K562 (cell line): ENCODE measurements around the gene ZFPM1. TPM values are rescaled to one million over a fixed set of nuclear protein-coding genes. Genes with fewer than 3 reads are reported as not detected.

Experiments
- ATAC-seq: fragments of 200-7000 bp; cut with Tn5 transposase; 3 replicates; pipeline ENCODE4 v1.9.1; 2020; ENCODE audit warnings: moderate library complexity
- BruUV-seq: library from RNA; stranded (reverse); fragments of 400-500 nt; replicated peaks from 2 replicates; lab custom pipeline; 2021; lab: Mats Ljungman, UMichigan
- CTCF ChIA-PET: fragments of 300-600 bp; formaldehyde crosslinking; extraction: SDS; loops from one replicate; lab custom pipeline; 2021; ENCODE audit warnings: low intra/inter-chr PET ratio; lab: Yijun Ruan, JAX
- POLR2A ChIA-PET: fragments of 300-600, 350-650 bp; sonication (Branson Sonifier 250); formaldehyde crosslinking; extraction: SDS; loops from one replicate; lab custom pipeline; 2021; ENCODE audit warnings: antibody characterized with exemption, inconsistent platforms; lab: Yijun Ruan, JAX
- DNase-seq, 4 experiments: peaks; one replicate each; pipeline versions ENCODE4 v3.0.0 to v3.0.0-alpha.2; 2011 to 2018; ENCODE audit warnings: low spot score in 3 of 4, mixed read lengths in 3 of 4; ENCODE audit errors: extremely low read depth in 1 of 4
- FAIRE-seq: peaks from 2 replicates; lab custom pipeline; 2011; peaks lifted over from hg19 to GRCh38; lab: Jason Lieb, UNC
- H2AFZ ChIP-seq: 2 replicates; pipeline ENCODE4 v1.6.0; 2011; ENCODE audit warnings: low read depth, low read length, control low read depth, inconsistent platforms
- H3K27ac ChIP-seq: fragments of 200-600 bp; 3 replicates; pipeline ENCODE4 v1.8.0; 2011; ENCODE audit warnings: low read depth, mild to moderate bottlenecking, control low read depth, inconsistent platforms, low read length, moderate library complexity, mixed read lengths; ENCODE audit errors: extremely low read depth
- H3K27me3 ChIP-seq, 2 experiments: fragments of 300-600 bp in 1 of 2; 2 replicates in 1 of 2; 3 replicates in 1 of 2; pipeline versions ENCODE4 v1.6.0 to v1.8.0; 2011; ENCODE audit warnings: inconsistent platforms in 2 of 2, low read length in 2 of 2, mild to moderate bottlenecking in 1 of 2, mixed read lengths in 1 of 2, moderate library complexity in 1 of 2; ENCODE audit not compliant: control insufficient read depth in 2 of 2, insufficient read depth in 2 of 2
- H3K36me3 ChIP-seq: fragments of 300-600 bp; 3 replicates; pipeline ENCODE4 v1.8.0; 2011; ENCODE audit warnings: mild to moderate bottlenecking, low read length, inconsistent platforms; ENCODE audit not compliant: control insufficient read depth, insufficient read depth
- H3K4me1 ChIP-seq, 2 experiments: fragments of 200-600 bp in 1 of 2; replicated peaks in 1 of 2; 2 replicates in 1 of 2; 3 replicates in 1 of 2; pipeline versions ENCODE4 v1.5.1 to v1.8.0; 2011; ENCODE audit warnings: inconsistent platforms in 2 of 2, low read length in 2 of 2, mild to moderate bottlenecking in 1 of 2, mixed read lengths in 1 of 2, moderate library complexity in 1 of 2; ENCODE audit not compliant: control insufficient read depth in 2 of 2, insufficient read depth in 2 of 2
- H3K4me2 ChIP-seq: 2 replicates; pipeline ENCODE4 v1.6.1; 2011; ENCODE audit warnings: low read length, control low read depth, inconsistent platforms, mixed read lengths; ENCODE audit not compliant: insufficient read depth
- H3K4me3 ChIP-seq: fragments of 200-600 bp; sonication (generic), shearing (Covaris generic); 2 replicates; pipeline ENCODE4 v1.5.1; 2016; ENCODE audit warnings: control low read depth, inconsistent platforms
- H3K79me2 ChIP-seq: fragments of 200-600 bp; 3 replicates; pipeline ENCODE4 v1.8.0; 2011; ENCODE audit warnings: low read length, inconsistent platforms; ENCODE audit not compliant: control insufficient read depth, insufficient read depth
- H3K9ac ChIP-seq, 2 experiments: 2 replicates each; pipeline versions ENCODE4 v1.6.0 to v1.6.1; 2011; ENCODE audit warnings: low read depth in 2 of 2, low read length in 2 of 2, control low read depth in 1 of 2, inconsistent platforms in 1 of 2, mild to moderate bottlenecking in 1 of 2, mixed read lengths in 1 of 2; ENCODE audit not compliant: insufficient read depth in 1 of 2
- H3K9me1 ChIP-seq: one replicate; pipeline ENCODE4 v1.6.0; 2011; ENCODE audit warnings: inconsistent platforms, mild to moderate bottlenecking, low read length, moderate library complexity; ENCODE audit not compliant: control insufficient read depth, insufficient read depth
- H3K9me3 ChIP-seq: replicated peaks from 2 replicates; pipeline ENCODE4 v1.5.1; 2011; ENCODE audit warnings: low read depth, low read length, inconsistent platforms; ENCODE audit not compliant: control insufficient read depth, insufficient read depth
- H4K20me1 ChIP-seq: replicated peaks from 2 replicates; pipeline ENCODE4 v1.6.1; 2011; ENCODE audit warnings: low read length, inconsistent platforms, mixed read lengths; ENCODE audit not compliant: control insufficient read depth, insufficient read depth
- POLR2H ChIP-seq: IDR thresholded peaks from 2 replicates; pipeline ENCODE4 v1.6.1; 2016; ENCODE audit warnings: missing genetic modification characterization, low read depth, mild to moderate bottlenecking, control low read depth, missing compliant biosample characterization, moderate library complexity
- PYGO2 ChIP-seq: fragments of 450-650 bp; IDR thresholded peaks from 2 replicates; pipeline ENCODE4 v1.6.1; 2016; ENCODE audit warnings: mild to moderate bottlenecking, missing genetic modification characterization, moderate library complexity, missing compliant biosample characterization
- ZBTB7A ChIP-seq: IDR thresholded peaks from 2 replicates; pipeline ENCODE4 v1.6.1; 2011; ENCODE audit warnings: low read depth, mild to moderate bottlenecking, low read length, moderate library complexity, borderline replicate concordance; ENCODE audit not compliant: control insufficient read depth
- WGBS: fragments of 100-300 bp; shearing (Covaris generic); methylation state at CpG from one replicate; pipeline ENCODE4 v1.1.6; 2016; ENCODE audit warnings: low coverage, mixed read lengths; ENCODE audit not compliant: insufficient coverage; ENCODE audit errors: missing lambda C conversion rate; 5-methylcytosine and 5-hydroxymethylcytosine counted together
- in situ Hi-C: fragments of 300-500 bp; cut with MboI; formaldehyde crosslinking; loops from 4 replicates; pipeline ENCODE4 v1.15.0; 2018; ENCODE audit warnings: inconsistent platforms, mixed read lengths
- intact Hi-C: fragments of 100-400 bp; cut with micrococcal nuclease; formaldehyde crosslinking; loops from 2 replicates; pipeline ENCODE4 v1.14.2; 2022
- polyA plus RNA-seq, 8 experiments: library from polyadenylated mRNA; depleted of rRNA in 4 of 8; stranded (reverse) in 5 of 8; unstranded in 3 of 8; fragments of >200 nt; fragmentation: Nextera tagmentation in 2 of 8; fragmentation: Illumina TruSeq in 1 of 8; extraction: Ambion mirVana in 2 of 8; extraction: Trizol in 1 of 8; gene quantifications; 2 replicates each; pipeline versions ENCODE4 v1.2.1 to v1.2.3, GENCODE V29; 2011 to 2014; ENCODE audit warnings: inconsistent platforms in 1 of 8, missing spikeins in 1 of 8
- total RNA-seq, 7 experiments: library from RNA; depleted of rRNA in 6 of 7; stranded (reverse); fragments of >200 nt in 6 of 7; fragmentation: Illumina TruSeq in 2 of 7; extraction: Trizol in 2 of 7; gene quantifications; 2 replicates each; pipeline versions ENCODE4 v1.2.1 to v1.2.3, GENCODE V29; 2011 to 2021; ENCODE audit warnings: low replicate concordance in 1 of 7
- TF ChIP-seq, protein P1 (sequence below), 3 experiments: fragments of 200-800 bp in 1 of 3; sonication (Bioruptor generic) in 1 of 3; sonication (generic) in 1 of 3; formaldehyde crosslinking in 1 of 3; IDR thresholded peaks; 2 replicates each; pipeline versions ENCODE4 v1.6.1 to v1.8.0; 2016 to 2022; ENCODE audit warnings: mild to moderate bottlenecking in 2 of 3, missing compliant biosample characterization in 2 of 3, missing genetic modification characterization in 2 of 3, missing genetic modification reagents in 1 of 3

The ZFPM1 gene
- total and polyA plus RNA-seq, 9 of the 15 experiments (the other 6 are each of a cell fraction or from before 2014, with no cell fraction given), result 0.03 to 35.9 (median 1.4) TPM

DNA sequence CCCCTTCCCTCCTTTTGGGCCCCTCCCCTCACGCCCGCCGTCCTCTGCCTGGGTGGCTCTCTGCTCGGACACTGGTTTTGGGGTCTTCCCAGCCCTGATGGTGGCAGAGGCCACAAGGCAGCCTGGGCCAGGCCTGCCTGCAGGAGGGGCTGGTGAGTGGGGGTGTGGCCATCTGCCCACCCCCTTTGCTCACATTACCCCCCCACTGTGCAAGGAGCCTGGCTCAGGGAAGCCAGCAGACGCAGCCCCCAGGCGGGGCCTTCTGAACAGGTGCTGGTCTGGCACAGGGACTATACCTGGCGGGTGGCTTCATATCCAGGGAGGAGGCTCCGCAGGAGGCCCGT lies 10.7 kb upstream of the ZFPM1 start:
- peaks cover 0 to 24% of the 10 kb centered on the region in 2 experiments; a peak in 2 of 5 replicates for H3K27me3 ChIP-seq
- no peaks in the 10 kb centered on the region for H3K36me3 ChIP-seq
- DNase-seq, result no peak
- no peak overlapping the region for H3K4me3 ChIP-seq
- no peak for ATAC-seq
- H3K79me2 ChIP-seq, result no peaks in the 10 kb centered on the region
- TF ChIP-seq POLR2H (tag), result no peak
- no peak for TF ChIP-seq PYGO2
- TF ChIP-seq, protein P1, sequence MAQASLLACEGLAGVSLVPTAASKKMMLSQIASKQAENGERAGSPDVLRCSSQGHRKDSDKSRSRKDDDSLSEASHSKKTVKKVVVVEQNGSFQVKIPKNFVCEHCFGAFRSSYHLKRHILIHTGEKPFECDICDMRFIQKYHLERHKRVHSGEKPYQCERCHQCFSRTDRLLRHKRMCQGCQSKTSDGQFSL (CRISPR knock-in tag; IDR thresholded peaks at IDR 0.05), result peak; percentile 79; the same call in 1 of the 2 replicates
- TF ChIP-seq, protein P1 (tag; IDR thresholded peaks at IDR 0.05), result 0 out of 4 replicates have a peak, but pooled peaks of 1 of the 2 experiments have one; percentile 35
- TF ChIP-seq ZBTB7A, result peak; percentile 19; the same call in 1 of the 2 replicates
- no peaks in the 10 kb centered on the region for H3K9me1 ChIP-seq
- no peaks in the 10 kb centered on the region for H3K9me3 ChIP-seq
- intact Hi-C loops, result no loop called here
- FAIRE-seq, result no peak
- no TSS peak for BruUV-seq
- in situ Hi-C loops, result loop anchor here (10.0 kb wide), 1 partner anchor 82 kb away; no protein-coding TSS in a partner anchor
- ChIA-PET CTCF (interaction anchor here (0.6 to 4.9 kb wide), 5 partner anchors 10 to 124 kb away, joined by 3 to 108 read pairs (median 4); no protein-coding TSS in a partner anchor), POLR2A (no interaction called here)
- no peaks in the 10 kb centered on the region; the same call in 1 of the 2 replicates for H4K20me1 ChIP-seq
- WGBS, result 39% methylated on average over 6 of the region's 9 CpGs
- H3K9ac ChIP-seq, result peak overlapping the region in 1 of 2 experiments; percentile 18; a peak in 1 of 4 replicates
- H3K4me2 ChIP-seq, result no peak overlapping the region
- peaks cover 0 to 89% of the 10 kb centered on the region in 2 experiments; a peak in 3 of 5 replicates for H3K4me1 ChIP-seq
- H3K27ac ChIP-seq, result no peak overlapping the region
- H2AFZ ChIP-seq, result no peak overlapping the region
